ENCODE measurements around the gene PIF1.
A peak's percentile ranks its signal among the peaks of the same experiment; 100 is the strongest.

The PIF1 gene

DNA sequence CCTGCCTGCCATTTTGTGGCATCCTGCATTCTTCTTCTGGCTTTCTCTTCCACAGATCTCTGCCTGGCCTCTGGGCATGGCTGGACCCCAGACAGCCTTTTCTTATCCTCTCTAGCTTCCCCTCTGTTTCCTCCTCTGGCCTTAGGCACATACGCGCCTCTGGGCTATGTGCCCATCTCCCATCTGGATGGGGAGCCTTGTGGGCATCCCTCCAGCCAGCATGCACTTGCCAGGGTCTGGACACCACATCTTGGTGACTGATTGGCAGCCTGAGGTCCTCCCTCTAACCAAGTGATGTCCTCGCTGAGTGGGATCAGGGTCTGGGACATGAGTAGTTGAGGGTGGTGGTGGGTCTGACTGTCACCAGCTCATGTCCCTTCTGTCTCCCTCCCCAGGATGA, 29.1 kb upstream of the PIF1 start:
- DNase-seq (ENCODE audit: low spot score in 2 of 2) (no peak), ATAC-seq (no peak)
- H3K4me1 Mint-ChIP-seq, result peaks cover 74% of the 10 kb centered on the region
- H3K36me3 Mint-ChIP-seq, result peaks cover 99% of the 10 kb centered on the region
- H3K4me3 Mint-ChIP-seq, result no peak overlapping the region
- H3K27ac Mint-ChIP-seq, result peak overlapping the region; percentile 93
- no peaks in the 10 kb centered on the region for H3K9me3 Mint-ChIP-seq

DNA sequence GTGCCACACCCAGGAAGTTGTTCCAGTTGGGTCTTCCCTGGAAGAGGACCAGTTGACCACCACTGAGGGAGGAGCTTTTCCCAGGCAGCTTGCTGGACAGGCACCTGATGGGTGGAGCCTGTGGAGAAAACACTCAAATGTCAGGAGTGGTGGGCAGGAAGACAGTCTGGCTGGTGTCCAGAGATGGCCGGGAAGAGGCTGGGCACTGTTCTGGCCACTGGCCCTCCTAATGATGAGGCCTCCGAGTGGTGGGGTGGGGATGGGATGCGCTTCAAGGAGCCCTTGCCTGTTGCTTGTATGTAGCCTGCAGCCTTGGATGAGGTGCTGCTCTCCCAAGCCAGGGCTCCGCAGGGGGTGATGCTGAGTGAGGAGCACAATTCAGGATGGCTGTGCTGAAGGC, 28.6 kb upstream of the PIF1 start:
- peaks cover 72% of the 10 kb centered on the region for H3K4me1 Mint-ChIP-seq
- H3K4me3 Mint-ChIP-seq, result no peak overlapping the region
- no peak for DNase-seq (ENCODE audit: low spot score in 2 of 2)

DNA sequence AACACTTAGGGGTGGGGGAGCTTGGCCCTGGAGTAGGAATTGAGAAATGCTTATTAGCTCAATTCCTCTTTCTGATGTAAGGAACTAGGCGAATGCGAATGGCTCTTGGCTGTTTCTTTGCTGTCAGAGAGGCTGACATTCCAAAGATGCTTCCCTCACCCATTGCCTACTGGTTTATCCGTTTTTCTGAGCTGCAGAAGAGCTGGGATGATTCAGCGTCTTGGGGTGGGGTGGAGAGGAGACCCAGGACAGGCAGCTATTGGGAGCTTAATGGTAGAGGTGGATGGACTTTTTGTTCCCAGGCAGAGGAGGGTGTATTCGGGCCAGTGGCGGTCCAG, 26.0 kb upstream of the PIF1 start:
- peak overlapping the region; percentile 82 for H3K27ac Mint-ChIP-seq
- ATAC-seq (no peak), DNase-seq (ENCODE audit: low spot score in 2 of 2) (no peak)
- H3K4me3 Mint-ChIP-seq, result no peak overlapping the region
- H3K9me3 Mint-ChIP-seq, result no peaks in the 10 kb centered on the region
- H3K4me1 Mint-ChIP-seq, result peaks cover 66% of the 10 kb centered on the region
- H3K36me3 Mint-ChIP-seq, result peaks cover 87% of the 10 kb centered on the region

More for the DNA sequence above, 28.6 kb upstream of the PIF1 start:
- no peak for ATAC-seq
- Mint-ChIP-seq H3K36me3 (peaks cover 99% of the 10 kb centered on the region), H3K9me3 (no peaks in the 10 kb centered on the region), H3K27ac (peak overlapping the region; percentile 93)

DNA sequence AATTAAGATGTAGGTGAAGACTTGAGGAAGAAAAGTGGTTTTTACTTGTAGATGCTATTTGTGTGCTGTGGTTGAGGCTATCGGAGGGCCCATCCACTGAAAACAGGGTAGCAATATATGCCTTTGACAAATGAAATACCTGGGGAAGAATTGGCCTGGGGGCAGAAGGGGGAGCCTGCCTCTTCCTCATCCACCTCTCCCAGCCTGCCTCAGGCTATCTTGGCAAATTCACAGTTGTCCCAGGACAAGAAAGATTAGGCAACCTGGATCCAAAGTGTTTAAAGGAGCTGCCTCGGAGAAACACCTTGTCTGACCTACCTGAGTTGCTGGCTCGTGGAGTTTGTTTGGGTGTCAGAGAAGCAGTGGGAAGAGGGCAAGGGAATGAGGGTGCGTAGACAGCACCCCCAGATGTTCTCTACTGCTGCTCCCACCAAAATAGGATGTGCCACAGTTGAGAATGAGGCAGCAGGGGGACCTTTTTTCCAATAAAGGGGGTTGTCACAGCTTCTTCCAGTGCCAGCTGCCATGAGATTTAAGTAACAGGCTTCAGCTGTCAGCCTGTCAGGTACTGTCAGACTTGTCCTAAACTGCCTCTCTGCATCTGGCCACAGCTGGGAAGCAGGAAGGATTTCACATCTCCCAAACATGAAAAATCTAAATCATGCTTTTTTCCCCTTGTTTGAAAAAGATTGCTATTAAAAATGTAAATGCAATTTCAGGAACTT, 25.5 kb upstream of the PIF1 start:
- Mint-ChIP-seq H3K9me3 (no peaks in the 10 kb centered on the region), H3K36me3 (peaks cover 82% of the 10 kb centered on the region), H3K4me3 (no peak overlapping the region), H3K27ac (peak overlapping the region; percentile 82), H3K4me1 (peaks cover 66% of the 10 kb centered on the region)
- ATAC-seq (no peak), DNase-seq (ENCODE audit: low spot score in 2 of 2) (no peak)

DNA sequence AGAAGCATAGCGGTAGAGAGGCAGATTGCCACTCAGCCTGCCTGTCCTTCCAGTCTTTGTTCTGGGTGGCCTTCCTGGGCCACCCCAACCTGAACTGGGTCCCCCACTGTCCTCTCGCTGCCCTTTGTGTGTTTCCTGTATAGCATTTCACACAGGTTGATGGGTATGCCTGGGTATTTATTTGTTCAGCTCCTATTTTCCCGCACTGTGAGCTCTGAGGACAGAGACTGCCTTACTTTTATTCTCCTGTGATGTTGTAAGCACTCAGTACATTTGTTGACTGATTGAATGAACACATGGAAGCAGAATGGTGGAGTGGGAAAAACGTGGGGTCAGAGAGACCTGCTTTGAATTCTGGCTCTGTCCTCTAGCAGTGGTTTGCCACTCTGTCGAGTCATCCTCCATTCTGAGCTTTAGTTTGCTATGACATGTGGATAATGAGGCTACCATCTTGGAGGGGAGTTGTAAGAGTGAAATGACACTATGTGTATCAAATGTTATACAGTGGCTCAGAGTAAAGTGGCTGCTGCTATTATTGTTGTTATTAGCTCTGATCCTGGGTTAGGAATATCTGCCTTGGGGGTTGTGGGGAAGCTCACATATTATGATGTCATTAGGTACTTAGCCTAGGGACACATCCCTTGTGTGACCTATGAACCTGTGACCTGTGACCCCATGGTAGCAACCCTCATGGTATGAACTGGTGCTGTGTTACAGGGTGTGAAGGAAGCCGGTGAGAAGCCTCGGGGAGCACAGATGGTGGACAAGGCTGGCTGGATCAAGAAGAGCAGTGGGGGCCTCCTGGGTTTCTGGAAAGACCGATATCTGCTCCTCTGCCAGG, 22.6 kb upstream of the PIF1 start:
- ATAC-seq (no peak), DNase-seq (ENCODE audit: low spot score in 2 of 2) (no peak)
- H3K9me3 Mint-ChIP-seq, result no peaks in the 10 kb centered on the region
- no peak overlapping the region for H3K4me3 Mint-ChIP-seq
- peaks cover 74% of the 10 kb centered on the region for H3K4me1 Mint-ChIP-seq
- peak overlapping the region; percentile 77 for H3K27ac Mint-ChIP-seq
- H3K36me3 Mint-ChIP-seq, result peaks cover 77% of the 10 kb centered on the region

DNA sequence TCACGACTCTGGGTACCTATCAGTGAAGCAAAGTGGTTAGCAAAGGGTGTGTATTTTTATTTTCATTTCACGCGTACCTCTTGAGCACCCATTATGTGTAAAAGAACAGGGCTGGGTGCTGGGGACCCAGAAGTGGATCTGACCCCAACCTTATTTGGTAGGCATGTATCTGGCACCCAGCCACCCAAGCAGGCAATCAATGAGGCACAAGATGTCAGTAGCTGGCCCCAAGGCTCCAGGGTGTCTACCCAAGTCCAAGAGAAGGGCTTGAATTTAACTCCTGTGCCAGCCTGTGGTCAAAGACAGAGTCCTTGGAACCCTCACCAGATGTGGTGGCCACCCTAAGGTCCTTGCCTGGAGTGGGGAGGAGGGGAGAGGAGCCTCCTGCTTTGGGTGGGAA, 22.0 kb upstream of the PIF1 start:
- peak overlapping the region; percentile 77 for H3K27ac Mint-ChIP-seq
- DNase-seq (ENCODE audit: low spot score in 2 of 2) (no peak), ATAC-seq (no peak)
- no peak overlapping the region for H3K4me3 Mint-ChIP-seq
- H3K4me1 Mint-ChIP-seq, result peaks cover 80% of the 10 kb centered on the region
- H3K36me3 Mint-ChIP-seq, result peaks cover 75% of the 10 kb centered on the region
- H3K9me3 Mint-ChIP-seq, result no peaks in the 10 kb centered on the region

DNA sequence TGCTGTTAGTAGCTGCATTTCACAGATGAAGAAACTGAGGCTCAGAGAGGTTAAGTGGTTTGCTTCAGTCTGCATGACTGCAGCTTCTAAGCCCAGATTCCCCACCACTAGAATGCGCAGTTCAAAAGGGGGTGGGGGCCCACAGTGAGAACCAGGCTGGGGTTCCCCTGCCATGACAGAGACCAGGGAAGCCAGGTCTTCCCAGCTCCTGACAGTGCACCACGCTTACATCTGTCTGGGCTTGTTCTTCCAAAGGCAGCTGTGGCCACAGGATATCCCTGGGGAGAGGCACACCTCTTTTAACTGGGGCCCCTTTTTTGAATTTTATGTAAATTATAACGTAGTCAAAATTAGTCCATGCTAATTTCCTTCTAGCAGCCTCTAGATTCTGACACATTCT, 21.6 kb upstream of the PIF1 start:
- H3K9me3 Mint-ChIP-seq, result no peaks in the 10 kb centered on the region
- peaks cover 80% of the 10 kb centered on the region for H3K4me1 Mint-ChIP-seq
- H3K36me3 Mint-ChIP-seq, result peaks cover 75% of the 10 kb centered on the region
- ATAC-seq (no peak), DNase-seq (ENCODE audit: low spot score in 2 of 2) (no peak)
- H3K27ac Mint-ChIP-seq, result peak overlapping the region; percentile 88
- no peak overlapping the region for H3K4me3 Mint-ChIP-seq

DNA sequence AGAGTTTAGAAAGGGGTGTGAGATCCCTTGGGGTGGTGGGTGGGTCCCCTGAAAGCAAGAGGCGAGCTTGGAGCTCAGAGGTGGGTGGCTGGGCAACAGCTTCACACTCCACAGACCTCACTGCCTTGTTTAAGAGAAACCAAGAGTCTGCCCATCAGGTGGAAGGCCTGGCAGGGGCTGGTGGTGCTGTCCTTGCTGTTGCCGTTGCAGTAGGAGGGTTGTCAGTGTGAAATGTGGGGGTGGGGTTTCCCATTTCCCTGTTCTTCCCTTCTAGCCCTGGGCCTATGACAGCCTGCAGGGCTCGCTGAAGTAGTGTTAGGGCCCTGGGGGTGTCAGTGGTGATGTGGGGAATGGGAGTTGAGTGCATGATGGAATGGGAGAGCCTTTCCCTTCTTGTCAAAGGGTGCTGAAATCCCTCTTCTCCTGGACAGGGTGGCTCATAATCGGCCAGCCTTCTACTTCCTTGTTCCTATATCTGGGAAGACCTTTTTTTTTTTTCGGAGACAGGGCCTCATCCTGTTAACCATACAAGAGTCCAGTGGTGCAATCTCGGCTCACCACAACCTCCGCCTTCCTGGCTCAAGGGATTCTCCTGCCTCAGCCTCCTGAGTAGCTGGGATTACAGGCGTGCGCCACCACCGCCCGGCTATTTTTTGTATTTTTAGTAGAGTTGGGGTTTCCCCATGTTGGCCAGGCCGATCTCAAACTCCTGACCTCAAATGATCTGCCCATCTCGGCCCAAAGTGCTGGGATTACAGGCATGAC, 20.6 kb upstream of the PIF1 start:
- ATAC-seq (no peak), DNase-seq (ENCODE audit: low spot score in 2 of 2) (no peak)
- peak overlapping the region; percentile 83 for H3K4me3 Mint-ChIP-seq
- H3K36me3 Mint-ChIP-seq, result peaks cover 67% of the 10 kb centered on the region
- H3K4me1 Mint-ChIP-seq, result peaks cover 71% of the 10 kb centered on the region
- H3K27ac Mint-ChIP-seq, result peak overlapping the region; percentile 88
- no peaks in the 10 kb centered on the region for H3K9me3 Mint-ChIP-seq

DNA sequence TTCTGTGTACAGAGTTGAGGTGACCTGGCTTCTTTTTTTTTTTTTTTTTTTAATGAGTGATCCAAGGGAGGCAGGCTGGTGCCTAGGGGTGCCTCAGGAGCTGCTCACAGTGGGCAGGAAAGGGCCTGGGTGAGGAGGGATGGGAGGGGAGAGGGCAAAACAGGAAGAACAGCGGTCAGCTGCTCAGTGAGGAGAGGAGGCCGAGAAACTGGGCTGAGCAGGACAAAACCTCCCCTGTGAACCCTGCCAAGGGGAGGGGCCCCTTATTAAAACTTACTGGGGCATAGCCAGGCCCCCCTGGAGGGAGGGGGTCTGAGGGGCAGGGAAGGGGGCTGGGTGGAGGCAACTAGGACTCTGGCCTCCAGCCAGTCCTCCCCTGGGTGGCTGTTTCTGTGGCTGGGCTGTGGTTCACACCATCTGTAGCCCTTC, 19.8 kb upstream of the PIF1 start:
- Mint-ChIP-seq H3K9me3 (no peaks in the 10 kb centered on the region), H3K4me1 (peaks cover 71% of the 10 kb centered on the region), H3K36me3 (peaks cover 58% of the 10 kb centered on the region), H3K27ac (peak overlapping the region; percentile 88), H3K4me3 (peak overlapping the region; percentile 83)
- DNase-seq (ENCODE audit: low spot score in 2 of 2) (no peak), ATAC-seq (no peak)

DNA sequence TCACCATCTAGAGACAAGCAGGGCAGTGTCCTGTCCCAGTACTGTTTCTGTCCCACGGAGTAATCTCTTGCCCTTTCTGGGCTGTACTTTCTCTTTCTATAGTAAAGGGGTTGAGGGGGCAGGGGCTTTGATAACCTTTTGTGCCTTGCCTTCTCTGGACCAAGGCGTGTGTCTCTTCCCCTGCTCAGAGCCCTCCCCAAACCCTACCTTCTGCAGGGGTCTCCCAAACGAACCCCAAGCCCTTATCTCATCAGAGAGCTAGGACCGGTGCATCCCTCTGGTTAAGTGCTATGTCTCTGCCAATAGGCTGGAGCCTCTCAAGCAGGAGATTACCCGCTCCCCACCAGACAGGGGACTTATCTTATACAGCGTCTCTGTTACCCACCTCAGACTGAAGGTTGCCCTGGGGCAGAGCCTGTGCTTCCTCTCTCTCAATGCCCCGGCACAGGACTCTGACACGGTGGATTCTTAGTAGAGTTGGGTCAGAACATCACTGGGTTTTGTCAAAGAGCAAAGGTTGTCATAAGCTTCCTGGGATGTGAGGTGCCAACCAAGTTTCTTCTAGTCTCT, 19.2 kb upstream of the PIF1 start:
- Mint-ChIP-seq H3K9me3 (no peaks in the 10 kb centered on the region), H3K27ac (peak overlapping the region; percentile 88), H3K36me3 (peaks cover 53% of the 10 kb centered on the region), H3K4me1 (peaks cover 72% of the 10 kb centered on the region), H3K4me3 (peak overlapping the region; percentile 83)
- peak; percentile 17 for ATAC-seq
- peak in 1 of 2 donors; percentile 77 for DNase-seq (ENCODE audit: low spot score in 2 of 2)

DNA sequence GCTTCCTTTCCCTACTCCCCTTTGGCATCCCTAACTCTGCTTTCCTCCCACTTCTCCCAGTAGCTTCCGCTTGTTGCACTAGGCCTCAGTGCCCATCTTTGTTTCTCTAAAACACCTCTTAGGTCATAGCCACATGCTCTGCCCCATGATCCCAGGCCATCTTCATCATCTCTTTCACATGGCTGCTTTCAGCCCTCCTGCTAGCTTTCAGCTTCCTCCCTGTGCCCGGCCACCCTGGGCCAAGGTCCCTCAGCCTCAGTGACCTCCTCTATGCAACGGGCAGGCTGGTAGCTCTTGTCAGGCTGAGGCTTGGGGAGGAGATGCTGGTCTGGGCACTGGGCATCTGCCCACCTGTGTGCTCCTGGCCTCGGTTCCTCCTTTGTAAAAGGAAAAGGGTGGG, 18.5 kb upstream of the PIF1 start:
- Mint-ChIP-seq H3K36me3 (peaks cover 46% of the 10 kb centered on the region), H3K4me1 (peaks cover 78% of the 10 kb centered on the region), H3K9me3 (no peaks in the 10 kb centered on the region), H3K4me3 (peak overlapping the region; percentile 83), H3K27ac (peak overlapping the region; percentile 88)
- DNase-seq (ENCODE audit: low spot score in 2 of 2) (peak in 1 of 2 donors; percentile 61), ATAC-seq (no peak)

DNA sequence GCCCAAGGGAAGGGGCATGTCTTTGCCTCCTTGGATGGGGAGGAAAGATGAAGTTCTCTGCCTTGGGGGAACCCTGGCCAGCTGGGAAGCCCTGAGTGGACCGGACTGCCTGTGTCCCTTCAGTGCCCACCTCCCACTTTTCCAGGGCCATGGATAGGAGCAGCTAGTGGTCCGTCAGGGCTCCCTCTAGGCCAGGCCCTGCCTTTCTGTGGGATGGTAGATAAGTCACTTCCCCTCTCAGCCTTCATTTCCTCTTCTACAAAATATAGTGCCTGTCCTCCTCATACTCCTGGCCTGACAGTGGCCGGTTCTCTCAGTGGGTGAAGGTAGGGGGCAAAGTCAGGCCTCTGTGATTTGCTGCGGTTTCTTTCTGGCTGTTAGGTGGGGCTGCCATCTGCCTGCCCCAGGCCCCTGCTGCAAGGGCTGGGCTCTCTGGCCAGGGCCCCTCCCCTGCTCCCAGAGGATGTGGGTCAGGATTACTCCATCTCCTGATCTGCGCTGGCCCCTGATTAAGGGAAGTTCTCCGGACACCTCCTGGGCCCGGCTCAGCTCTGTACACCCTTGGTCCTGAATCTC, 17.6 kb upstream of the PIF1 start:
- H3K9me3 Mint-ChIP-seq, result no peaks in the 10 kb centered on the region
- peak overlapping the region; percentile 88 for H3K27ac Mint-ChIP-seq
- DNase-seq (ENCODE audit: low spot score in 2 of 2) (no peak), ATAC-seq (no peak)
- H3K4me3 Mint-ChIP-seq, result peak overlapping the region; percentile 83
- peaks cover 81% of the 10 kb centered on the region for H3K4me1 Mint-ChIP-seq
- peaks cover 37% of the 10 kb centered on the region for H3K36me3 Mint-ChIP-seq

DNA sequence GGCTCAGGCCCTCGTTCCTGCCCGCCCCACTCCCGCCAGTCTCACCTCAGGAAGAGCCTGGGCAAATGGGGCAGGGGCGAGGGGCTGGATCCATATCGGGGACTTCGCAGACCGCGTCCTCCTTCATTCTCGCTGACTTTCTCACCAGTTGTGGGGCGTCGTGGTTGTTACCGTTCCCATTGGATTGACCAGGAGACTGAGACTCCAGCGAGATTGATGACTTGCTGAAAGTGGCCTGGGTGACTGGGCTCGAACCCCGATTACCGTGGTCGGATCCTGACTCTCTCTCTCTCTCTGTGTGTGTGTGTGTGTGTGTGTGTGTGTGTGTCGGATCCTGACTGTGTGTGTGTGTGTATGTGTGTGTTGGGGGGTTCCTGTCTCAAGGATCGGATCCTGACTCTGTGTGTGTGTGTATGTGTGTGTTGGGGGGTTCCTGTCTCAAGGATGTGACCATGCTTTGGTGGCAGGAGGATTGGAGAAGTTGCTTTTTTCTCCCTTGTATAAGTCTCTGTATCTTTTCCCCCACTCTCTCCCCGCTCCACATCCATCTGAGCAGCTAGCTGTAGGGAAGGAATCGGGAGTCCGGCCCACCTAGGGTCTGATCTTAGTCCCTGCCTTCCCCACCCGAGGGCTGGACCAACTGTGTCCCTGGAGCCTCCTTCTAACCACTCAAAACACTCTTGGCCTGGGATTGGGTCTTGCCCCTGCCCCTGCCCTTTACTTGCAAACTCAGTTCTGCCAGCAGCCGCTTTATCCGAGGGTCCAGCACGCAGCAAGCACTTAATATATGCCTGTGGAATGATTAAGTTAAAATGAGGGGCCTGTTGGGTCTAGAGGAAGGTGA, 16.9 kb upstream of the PIF1 start:
- no peak for ATAC-seq
- Mint-ChIP-seq H3K27ac (peak overlapping the region; percentile 88), H3K9me3 (no peaks in the 10 kb centered on the region), H3K4me3 (peak overlapping the region; percentile 83), H3K36me3 (peaks cover 34% of the 10 kb centered on the region), H3K4me1 (peaks cover 81% of the 10 kb centered on the region)
- peak in 1 of 2 donors; percentile 63 for DNase-seq (ENCODE audit: low spot score in 2 of 2)
